C4-2B (cell line): ENCODE measurements around the gene ATP11A.

Experiments
- ZFX ChIP-seq: fragments of 450-650 bp; IDR thresholded peaks from 2 replicates; pipeline ENCODE4 v1.6.1; 2017
- TF ChIP-seq, protein P1 (sequence below): fragments of 450-650 bp; conservative IDR thresholded peaks from 2 replicates; pipeline ENCODE4 v1.5.1; 2017; ENCODE audit warnings: mild to moderate bottlenecking

DNA sequence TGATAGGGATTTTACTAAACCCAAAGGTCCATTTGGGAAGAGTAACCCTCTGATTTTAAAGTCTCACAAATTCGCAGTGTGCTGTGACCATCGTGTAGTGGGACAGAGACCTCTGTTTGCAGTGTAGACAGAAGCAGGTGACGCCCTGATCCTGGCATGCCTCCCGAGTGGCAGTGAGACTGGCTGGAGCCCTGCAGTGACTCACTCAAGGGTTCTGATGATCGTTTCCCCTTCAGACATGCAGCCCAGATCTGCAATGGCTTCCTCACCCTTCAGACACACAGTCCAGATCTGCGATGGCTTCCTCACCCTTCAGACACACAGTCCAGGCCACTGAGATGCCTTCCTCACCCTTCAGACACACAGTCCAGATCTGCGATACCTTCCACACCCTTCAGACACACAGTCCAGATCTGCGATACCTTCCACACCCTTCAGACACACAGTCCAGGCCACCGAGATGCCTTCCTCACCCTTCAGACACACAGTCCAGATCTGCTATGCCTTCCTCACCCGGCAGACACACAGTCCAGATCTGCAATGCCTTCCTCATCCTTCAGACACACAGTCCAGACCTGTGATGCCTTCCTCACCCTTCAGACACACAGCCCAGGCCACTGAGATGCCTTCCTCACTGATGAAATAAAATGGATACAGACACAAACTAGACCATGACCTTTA is 125.2 kb downstream of the ATP11A start:
- TF ChIP-seq, protein P1, sequence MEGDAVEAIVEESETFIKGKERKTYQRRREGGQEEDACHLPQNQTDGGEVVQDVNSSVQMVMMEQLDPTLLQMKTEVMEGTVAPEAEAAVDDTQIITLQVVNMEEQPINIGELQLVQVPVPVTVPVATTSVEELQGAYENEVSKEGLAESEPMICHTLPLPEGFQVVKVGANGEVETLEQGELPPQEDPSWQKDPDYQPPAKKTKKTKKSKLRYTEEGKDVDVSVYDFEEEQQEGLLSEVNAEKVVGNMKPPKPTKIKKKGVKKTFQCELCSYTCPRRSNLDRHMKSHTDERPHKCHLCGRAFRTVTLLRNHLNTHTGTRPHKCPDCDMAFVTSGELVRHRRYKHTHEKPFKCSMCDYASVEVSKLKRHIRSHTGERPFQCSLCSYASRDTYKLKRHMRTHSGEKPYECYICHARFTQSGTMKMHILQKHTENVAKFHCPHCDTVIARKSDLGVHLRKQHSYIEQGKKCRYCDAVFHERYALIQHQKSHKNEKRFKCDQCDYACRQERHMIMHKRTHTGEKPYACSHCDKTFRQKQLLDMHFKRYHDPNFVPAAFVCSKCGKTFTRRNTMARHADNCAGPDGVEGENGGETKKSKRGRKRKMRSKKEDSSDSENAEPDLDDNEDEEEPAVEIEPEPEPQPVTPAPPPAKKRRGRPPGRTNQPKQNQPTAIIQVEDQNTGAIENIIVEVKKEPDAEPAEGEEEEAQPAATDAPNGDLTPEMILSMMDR: no peak
- no peak for TF ChIP-seq ZFX
